ENCODE measurements around the gene MRPS11.
"Not testable (repeated sequence)": the region's sequence is repeated elsewhere in the genome, so short reads cannot be mapped to it uniquely, and the experiment has no call there.

Gene MRPS11

DNA sequence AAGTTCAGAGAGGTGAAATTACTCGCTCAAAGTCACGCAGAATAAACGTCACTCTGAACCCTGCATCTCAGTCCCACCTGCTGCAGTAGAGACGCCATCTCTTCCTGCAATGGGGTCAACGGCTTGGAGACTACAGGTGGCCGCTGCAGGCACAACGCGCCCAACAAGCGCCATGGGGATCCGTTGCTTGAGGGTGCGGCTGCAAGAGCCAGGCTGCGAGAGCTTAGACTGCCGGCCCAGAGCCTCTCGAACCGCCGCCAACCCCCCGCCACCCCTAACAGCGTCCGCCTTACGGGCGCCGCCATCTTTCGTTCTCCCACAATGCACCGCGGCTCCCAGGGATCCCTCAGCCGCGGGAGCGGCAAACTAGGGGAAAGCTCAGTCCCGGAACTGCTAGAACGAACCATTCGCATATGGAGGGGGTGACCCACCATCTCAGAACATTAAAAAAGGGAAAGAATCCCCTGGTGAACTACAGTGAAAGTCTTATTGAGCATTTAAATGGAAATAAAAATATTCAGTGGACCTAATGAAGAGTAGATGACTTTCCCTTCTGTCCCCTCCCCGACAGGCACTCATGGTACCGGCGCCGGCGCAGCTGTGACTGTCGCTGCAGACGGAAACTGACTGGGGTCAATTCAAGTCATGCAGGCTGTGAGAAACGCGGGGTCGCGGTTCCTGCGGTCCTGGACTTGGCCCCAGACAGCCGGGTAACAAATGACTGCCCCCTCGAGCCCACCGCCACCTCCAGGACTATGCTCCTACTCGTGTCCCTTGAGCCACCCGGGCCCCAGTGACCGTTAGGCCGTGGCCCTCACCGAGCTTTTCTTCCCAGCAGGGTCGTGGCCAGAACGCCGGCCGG, at the start of gene MRPS11, which contains the start of gene MRPL46:
Gene MRPS11 (plus strand): TSS at position 636 of the 862 bp plus-strand sequence. CDS start 10 bp downstream, at position 646.
Gene MRPL46 (minus strand): TSS at position 316 of the 862 bp plus-strand sequence. CDS start 11 bp downstream, at position 305.
- DNase-seq, result peak; percentile 98

GRCh38 chr15:88419830-88420229, 47.7 kb upstream of the MRPS11 start:
- no peak for DNase-seq

DNA sequence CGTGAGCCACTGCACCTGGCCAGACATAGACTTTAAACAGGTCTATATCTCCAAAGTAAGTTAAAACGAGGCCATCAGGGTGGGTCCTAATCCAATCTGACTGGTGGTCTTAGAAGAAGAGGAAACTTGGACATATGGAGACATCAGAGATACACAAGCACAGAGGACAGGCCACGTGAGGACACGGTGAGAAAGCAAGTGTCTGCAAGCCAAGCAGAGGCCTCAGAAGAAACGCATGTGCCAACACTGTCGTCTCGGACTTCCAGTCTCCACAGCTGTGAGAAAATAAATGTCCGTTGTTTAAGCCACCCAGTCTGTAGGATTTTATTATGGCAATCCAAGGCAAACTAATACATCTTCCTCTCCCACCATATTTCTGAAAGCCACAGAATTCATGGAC, 44.2 kb upstream of the MRPS11 start:
- no peak for DNase-seq

DNA sequence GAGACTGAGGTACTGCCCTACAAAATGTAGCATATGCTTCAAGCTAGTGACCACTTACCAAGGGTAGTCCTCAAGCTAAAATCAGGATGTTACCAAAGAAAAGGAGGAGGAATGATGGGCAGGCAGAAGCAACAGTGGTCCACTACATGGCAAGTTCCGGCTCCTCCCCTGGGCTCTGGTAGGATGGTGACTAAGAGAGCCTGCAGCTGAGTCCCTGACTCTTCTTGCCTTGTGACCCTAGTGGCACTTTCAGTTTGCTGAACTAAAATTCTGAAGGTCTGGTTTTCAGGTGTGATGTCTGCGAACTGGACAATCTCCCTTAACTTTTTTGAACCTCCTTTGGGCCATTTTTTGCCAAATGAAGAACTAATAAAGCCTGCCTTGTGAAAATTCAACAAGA, 41.2 kb upstream of the MRPS11 start:
- no peak for DNase-seq

- peak; percentile 35 for DNase-seq
Observed at GRCh38 chr15:88428053-88428452, 39.5 kb upstream of the MRPS11 start.

DNA sequence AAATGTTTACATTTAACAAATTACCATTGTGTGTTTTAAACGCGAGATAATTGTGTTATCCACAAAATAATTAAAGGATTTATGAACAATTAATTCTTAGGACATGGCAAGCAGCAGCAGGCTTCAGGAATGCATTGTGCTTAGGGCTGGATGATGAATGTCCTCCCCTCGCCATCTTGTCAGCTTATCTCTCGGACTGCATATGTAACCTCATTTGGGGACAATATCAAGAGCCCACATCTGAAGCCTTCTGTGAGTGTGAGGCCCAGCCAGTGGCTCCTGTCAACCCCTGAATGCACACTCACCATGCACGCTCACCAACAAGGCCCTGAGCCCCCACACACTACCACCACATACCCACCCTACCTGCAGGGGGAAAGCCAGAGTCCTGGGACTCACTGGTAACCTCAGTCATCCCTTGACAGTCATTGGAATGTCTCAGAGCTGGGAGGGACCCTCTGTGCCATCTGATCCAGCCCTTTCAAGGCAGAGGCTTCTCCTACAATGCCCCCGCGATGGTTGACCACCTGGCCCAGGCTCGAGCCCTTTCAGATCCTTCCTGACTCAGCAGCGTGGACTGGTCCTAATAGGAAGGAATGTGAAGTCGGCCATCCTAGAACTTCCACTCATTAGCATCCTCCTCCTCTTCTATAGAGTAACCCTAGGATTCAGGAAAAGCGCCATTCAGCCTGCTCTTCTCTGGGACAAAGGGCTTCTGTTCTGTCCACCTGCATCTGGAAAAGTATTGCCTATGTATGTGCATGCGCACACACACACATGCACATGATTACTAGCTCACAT, 38.5 kb upstream of the MRPS11 start:
- no peak for DNase-seq

DNA sequence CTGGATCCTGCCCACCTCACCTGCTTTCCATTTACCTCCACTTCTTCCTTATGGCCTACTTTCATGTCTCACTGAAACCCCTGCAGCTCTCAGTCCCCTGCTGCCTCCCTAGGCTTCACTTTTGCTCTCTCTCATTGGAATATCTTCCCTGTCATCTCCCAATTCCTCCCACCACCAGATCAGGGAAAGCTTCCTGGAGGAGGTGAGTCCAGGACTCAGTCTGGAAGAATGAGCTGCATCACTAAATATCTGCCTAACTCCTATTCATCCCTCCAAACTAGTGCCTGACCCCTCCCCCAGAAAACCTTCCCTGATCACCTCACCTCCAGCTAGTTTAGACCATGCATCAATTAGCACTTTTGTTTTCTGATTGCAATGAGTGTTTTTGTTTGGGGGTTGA, 37.5 kb upstream of the MRPS11 start:
- no peak for DNase-seq

DNA sequence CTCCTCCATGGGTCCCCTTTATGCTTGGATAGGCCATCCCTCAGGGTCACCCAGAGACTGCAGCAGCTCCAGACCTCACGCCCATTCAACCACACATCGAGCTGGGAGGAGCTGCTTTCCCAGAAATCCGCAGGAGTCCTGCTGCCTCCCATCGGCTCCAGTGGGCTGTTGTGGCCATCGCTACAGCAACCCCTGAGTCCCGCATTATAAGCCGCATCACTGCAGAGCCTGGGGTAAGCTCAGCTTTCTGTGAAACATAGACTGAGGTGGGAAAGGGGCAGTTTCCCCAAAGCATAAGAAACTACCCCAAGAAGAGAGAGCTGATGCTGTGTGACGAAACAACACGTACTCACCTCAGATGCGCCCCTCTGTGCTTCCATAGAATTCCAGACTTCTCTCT, 36.1 kb upstream of the MRPS11 start:
- no peak for DNase-seq

DNA sequence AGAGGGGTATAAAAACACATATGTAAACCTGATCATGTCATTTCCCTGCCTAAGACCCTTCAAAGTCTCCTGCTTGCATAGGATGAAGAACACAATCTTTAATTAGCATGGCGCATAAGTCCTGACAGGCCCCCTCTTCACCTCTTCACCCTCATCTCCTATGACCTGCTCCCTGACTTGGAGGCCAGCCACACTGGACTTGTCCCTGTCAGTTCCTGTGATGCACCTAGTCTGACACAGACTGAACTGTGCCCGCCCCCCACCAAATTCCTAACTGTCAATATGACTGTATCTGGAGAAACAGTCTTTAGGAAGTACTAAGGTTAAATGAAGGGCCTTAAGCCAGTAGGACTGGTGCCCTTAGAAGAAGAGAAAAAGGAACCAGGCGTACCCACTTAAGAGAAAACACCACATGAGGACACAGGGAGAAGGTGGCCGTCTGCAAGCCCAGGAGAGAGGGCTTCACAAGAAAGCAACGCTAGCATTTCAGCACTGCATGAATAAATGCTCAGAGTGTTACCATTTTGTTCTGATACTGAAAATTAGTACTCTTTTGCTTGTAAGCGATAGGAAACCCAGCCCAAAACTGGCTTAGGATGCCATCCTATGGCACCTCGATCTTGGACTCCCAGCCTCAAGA, 34.3 kb upstream of the MRPS11 start:
- no peak for DNase-seq

DNA sequence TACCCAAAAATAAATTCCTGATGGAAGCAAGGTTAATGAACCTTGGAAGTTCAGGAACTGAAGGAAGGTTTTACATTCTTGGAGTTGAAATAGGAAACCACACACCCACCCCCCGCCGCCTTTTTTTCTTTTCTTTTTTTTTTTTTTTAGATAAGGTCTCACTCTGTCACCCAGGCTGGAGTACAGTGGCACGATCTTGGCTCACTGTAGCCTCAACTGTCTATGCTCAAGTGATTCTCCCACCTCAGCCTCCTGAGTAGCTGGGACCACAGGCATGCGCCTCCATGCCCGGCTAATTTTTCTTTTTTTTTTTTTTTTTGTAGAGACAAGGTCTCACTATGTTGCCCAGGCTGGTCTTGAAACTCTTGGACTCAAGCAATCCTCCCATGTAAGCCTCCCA, 33.4 kb upstream of the MRPS11 start:
- not testable (repeated sequence) for DNase-seq

- DNase-seq, result no peak
Observed at GRCh38 chr15:88438181-88438580, 29.3 kb upstream of the MRPS11 start.

- no peak for DNase-seq
Observed at GRCh38 chr15:88440021-88440420, 27.5 kb upstream of the MRPS11 start.

DNA sequence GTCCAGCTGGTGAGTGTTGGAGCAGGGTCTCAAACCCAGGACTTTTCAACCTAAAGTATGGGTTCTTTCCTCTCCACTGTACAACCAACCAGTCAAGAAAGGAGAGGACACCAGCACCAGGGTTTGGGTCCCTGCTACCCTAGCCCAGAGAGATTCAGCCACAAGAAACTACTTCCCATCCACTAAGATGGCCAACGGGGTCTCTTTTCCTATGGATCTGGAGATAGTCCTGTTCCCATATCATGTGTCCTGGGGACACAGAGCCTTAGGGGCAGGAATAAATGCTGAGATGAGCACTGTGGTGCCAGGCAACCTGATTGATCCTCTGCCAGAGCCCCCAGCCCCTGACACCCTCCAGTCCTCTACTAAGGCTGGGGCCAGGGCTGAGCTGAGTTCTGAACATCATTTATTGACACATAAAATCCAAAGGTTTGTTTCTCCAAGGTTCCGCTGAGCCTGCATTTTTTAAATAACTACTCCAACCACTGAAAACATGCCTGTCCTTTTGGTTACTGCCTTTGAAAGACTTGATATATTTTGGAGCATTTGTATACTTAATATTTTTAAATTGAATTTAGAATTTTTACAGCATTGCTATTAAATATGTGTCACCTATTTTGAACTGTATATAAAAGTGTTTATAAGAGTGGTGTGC, 26.3 kb upstream of the MRPS11 start:
- DNase-seq, result no peak

- DNase-seq, result no peak
Observed at GRCh38 chr15:88447206-88447605, 20.3 kb upstream of the MRPS11 start.

- no peak for DNase-seq
Observed at GRCh38 chr15:88447741-88448140, 19.8 kb upstream of the MRPS11 start.

GRCh38 chr15:88448991-88449461, 18.5 kb upstream of the MRPS11 start:
- DNase-seq, result no peak

- no peak for DNase-seq
Observed at GRCh38 chr15:88449581-88449980, 17.9 kb upstream of the MRPS11 start.

DNA sequence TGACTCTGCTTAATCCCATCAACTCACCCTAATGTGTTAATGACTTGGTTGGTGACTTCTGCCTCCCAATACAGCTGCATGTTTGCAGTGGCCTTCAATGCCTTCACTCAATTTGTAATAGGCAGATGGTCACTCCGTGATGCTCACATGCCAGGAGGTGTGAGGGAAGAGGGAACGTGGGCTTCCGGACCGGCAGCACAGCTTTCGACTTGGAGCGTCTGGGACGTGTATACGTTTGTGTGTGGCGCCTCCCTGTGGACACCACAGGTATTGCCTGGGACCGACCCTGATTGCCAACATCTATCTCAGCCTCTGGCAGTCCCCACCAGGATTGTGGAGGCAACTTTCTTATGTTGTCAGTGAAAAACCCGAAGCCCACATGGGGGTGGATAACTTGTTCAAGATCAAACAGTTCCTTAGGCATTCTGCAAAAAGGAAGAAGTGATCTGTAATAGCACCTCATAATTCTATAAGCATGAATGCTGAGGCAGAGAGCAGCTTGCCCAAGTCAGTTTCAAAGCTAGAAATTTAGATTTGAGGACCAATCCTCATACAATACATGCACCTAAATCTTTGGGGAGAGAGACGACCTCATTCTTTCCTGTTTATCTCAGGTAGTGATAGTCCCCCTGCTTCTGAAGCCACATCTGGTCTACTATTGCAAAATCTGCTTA, 17.2 kb upstream of the MRPS11 start:
- DNase-seq, result peak; percentile 91

DNA sequence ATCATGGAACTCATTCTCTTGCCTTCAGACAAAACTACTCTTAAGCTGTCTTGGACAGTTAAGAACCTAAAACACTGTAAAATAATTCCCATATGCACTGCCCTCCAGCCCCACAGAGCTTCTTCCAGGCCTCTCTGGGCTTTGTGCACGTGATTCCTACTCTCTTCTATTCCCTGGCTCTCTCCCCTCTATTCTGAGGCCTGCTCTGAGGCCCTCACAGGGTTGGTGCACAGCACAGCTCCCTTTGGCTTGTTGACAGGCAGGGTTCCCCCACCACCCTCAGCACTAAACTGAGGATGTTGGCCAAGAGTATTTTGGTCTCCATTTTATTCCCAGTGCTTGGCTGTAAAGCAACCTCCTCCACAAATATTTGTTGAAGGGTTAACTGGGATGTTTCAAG, 13.9 kb upstream of the MRPS11 start:
- no peak for DNase-seq

GRCh38 chr15:88454236-88454635, 13.3 kb upstream of the MRPS11 start:
- no peak for DNase-seq

DNA sequence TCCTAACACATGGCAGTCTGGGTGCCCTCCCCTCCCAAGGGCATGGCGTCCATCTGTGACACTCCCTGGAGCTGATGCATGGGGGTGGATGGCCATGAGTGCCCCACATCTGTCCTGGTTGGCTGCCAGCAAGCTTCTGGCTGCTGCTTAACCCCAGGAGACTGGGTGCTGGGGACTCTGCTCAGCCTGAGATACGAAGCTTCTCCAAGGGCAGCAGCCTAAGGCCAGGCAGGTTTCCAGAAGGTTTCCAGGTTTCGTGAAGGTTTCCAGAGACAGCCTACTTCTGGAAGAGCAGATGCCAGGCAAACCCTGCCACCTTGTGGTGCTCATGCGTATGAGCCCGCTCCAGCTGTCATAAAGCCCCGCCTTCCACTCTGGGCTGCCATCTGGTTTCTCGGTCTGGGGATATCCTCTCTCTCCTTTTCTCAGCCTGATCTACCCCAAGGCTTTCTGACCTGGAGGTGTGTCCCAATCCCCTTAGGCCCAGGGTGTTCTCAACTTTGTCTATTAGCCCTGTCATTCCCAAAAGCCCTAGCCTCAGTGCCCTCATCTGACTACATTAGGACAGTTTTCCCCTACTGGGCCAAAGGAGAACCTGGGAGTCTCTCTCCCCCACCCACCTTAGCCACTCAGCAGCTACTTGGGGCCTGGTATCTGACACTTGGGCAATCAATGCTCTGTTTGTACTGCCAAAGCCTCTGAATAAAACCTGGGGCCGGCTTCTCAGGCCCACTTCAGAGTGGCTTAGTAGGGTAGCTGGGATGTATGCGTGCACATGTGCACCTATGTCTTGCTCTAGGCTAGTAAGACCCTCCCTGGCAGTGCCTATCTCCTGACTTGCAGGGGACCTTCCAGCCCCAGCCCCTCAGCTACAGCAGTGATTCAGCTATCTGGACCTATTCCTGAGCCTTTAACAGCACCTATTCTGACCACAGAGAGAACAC, 12.4 kb upstream of the MRPS11 start:
- peak; percentile 92 for DNase-seq
